Smooth muscle cell of bladder (primary cell): ENCODE measurements around the gene TMEM120A. TPM values are rescaled to one million over a fixed set of nuclear protein-coding genes. Genes with fewer than 3 reads are reported as not detected.

Experiments used
- total RNA-seq: library from RNA; depleted of rRNA; stranded (reverse); fragments of >200 nt; gene quantifications from 2 replicates; pipeline ENCODE4 v1.2.3, GENCODE V29; 2014

TMEM120A gene
- total RNA-seq, result 35.7 and 38.6 TPM in 2 replicates

GRCh38 chr7:75994388-75995051, at the start of gene TMEM120A:
Gene TMEM120A, minus strand, starts transcription at chr7:75994595. Its CDS starts 25 bp downstream, at chr7:75994570.

Other genes starting within 250 kb of the TMEM120A start
- gene CCL26, start 222.4 kb downstream of the TMEM120A start, total RNA-seq, result 4.8 and 6.2 TPM in 2 replicates
- gene CCL24, start 180.8 kb downstream of the TMEM120A start, total RNA-seq, result 0.28 TPM in 1 of 2 replicates, not detected in the other
- gene RHBDD2, start 115.6 kb downstream of the TMEM120A start, total RNA-seq, result 19.5 and 30.2 TPM in 2 replicates
- 88.9 and 117 TPM in 2 replicates for gene POR, start 79.4 kb downstream of the TMEM120A start, total RNA-seq
- gene STYXL1, start 53.4 kb upstream of the TMEM120A start, total RNA-seq, result 56.9 and 65.8 TPM in 2 replicates
- gene MDH2, start 53.5 kb upstream of the TMEM120A start, total RNA-seq, result 51.0 and 62.3 TPM in 2 replicates
- 1.1 and 2.0 TPM in 2 replicates for gene SRRM3, start 207.3 kb upstream of the TMEM120A start, total RNA-seq